Neuronal stem cell (in vitro differentiated cells): ENCODE data around the gene UBASH3B.
A peak's percentile ranks its signal among the peaks of the same experiment; 100 is the strongest.

Source experiments
- DNase-seq: peaks from one replicate; pipeline ENCODE4 v3.0.0-alpha.2; 2013; ENCODE audit warnings: low spot score
- H2AFZ ChIP-seq: one replicate; pipeline ENCODE4 v1.6.1; 2013; ENCODE audit warnings: mild to moderate bottlenecking, low read length, inconsistent platforms
- H2AK5ac ChIP-seq: 2 replicates; pipeline ENCODE4 v1.6.1; 2013; ENCODE audit warnings: low read depth, mild to moderate bottlenecking, inconsistent platforms, low read length, moderate library complexity, mixed read lengths
- H2BK120ac ChIP-seq: 2 replicates; pipeline ENCODE4 v1.6.1; 2013; ENCODE audit warnings: low read depth, mild to moderate bottlenecking, inconsistent platforms, low read length, moderate library complexity, mixed read lengths
- H2BK12ac ChIP-seq: one replicate; pipeline ENCODE4 v1.6.1; 2013; ENCODE audit warnings: low read length, inconsistent platforms
- H2BK15ac ChIP-seq: 2 replicates; pipeline ENCODE4 v1.6.1; 2013; ENCODE audit warnings: mild to moderate bottlenecking, low read length, inconsistent platforms, mixed read lengths
- H2BK5ac ChIP-seq: one replicate; pipeline ENCODE4 v1.6.1; 2013; ENCODE audit warnings: inconsistent platforms, mild to moderate bottlenecking, low read length, moderate library complexity
- H3K14ac ChIP-seq: one replicate; pipeline ENCODE4 v1.6.1; 2013; ENCODE audit warnings: low read length, inconsistent platforms
- H3K18ac ChIP-seq: 2 replicates; pipeline ENCODE4 v1.6.1; 2013; ENCODE audit warnings: low read length, inconsistent platforms
- H3K23ac ChIP-seq: 2 replicates; pipeline ENCODE4 v1.6.1; 2013; ENCODE audit warnings: low read depth, mild to moderate bottlenecking, mixed read lengths, low read length, inconsistent platforms; ENCODE audit not compliant: poor library complexity
- H3K27ac ChIP-seq: replicated peaks from 3 replicates; pipeline ENCODE4 v1.5.1; 2013; ENCODE audit warnings: low read length, inconsistent platforms
- H3K27me3 ChIP-seq, 3 experiments: 2 replicates each; pipeline ENCODE4 v1.6.1; 2013; ENCODE audit warnings: low read length in 3 of 3, mild to moderate bottlenecking in 2 of 3, inconsistent platforms in 1 of 3, low read depth in 1 of 3, mixed read lengths in 1 of 3, moderate library complexity in 1 of 3; ENCODE audit not compliant: control insufficient read depth in 3 of 3, insufficient read depth in 3 of 3
- H3K36me3 ChIP-seq, 2 donors: replicated peaks in 1 of 2; 2 replicates each; pipeline ENCODE4 v1.6.1; 2013; ENCODE audit warnings: low read length in 2 of 2; ENCODE audit not compliant: control insufficient read depth in 2 of 2, insufficient read depth in 2 of 2
- H3K4ac ChIP-seq: 2 replicates; pipeline ENCODE4 v1.6.1; 2013; ENCODE audit warnings: inconsistent platforms, mild to moderate bottlenecking, low read length, moderate library complexity
- H3K4me1 ChIP-seq, 2 donors: 1 replicate in 1 of 2; 2 replicates in 1 of 2; pipeline ENCODE4 v1.6.1; 2013; ENCODE audit warnings: low read length in 2 of 2, low read depth in 1 of 2; ENCODE audit not compliant: control insufficient read depth in 2 of 2, insufficient read depth in 1 of 2
- H3K4me2 ChIP-seq: one replicate; pipeline ENCODE4 v1.6.1; 2013; ENCODE audit warnings: mild to moderate bottlenecking, low read length, inconsistent platforms; ENCODE audit not compliant: insufficient read depth, poor library complexity, severe bottlenecking
- H3K4me3 ChIP-seq, 2 donors: 2 replicates each; pipeline ENCODE4 v1.5.1; 2013; ENCODE audit warnings: low read length in 2 of 2, mild to moderate bottlenecking in 2 of 2, inconsistent platforms in 1 of 2, moderate library complexity in 1 of 2
- H3K79me1 ChIP-seq: one replicate; pipeline ENCODE4 v1.6.1; 2013; ENCODE audit warnings: low read depth, mild to moderate bottlenecking, inconsistent platforms, low read length, moderate library complexity
- H3K9ac ChIP-seq: one replicate; pipeline ENCODE4 v1.6.1; 2013; ENCODE audit warnings: mild to moderate bottlenecking, low read depth, low read length, inconsistent platforms; ENCODE audit not compliant: poor library complexity
- H3K9me3 ChIP-seq, 2 donors: replicated peaks in 1 of 2; 2 replicates each; pipeline versions ENCODE3 to v1.6.1; 2013; ENCODE audit warnings: low read length in 2 of 2, mild to moderate bottlenecking in 2 of 2, inconsistent platforms in 1 of 2, low read depth in 1 of 2, mixed read lengths in 1 of 2, moderate library complexity in 1 of 2; ENCODE audit not compliant: control insufficient read depth in 2 of 2, insufficient read depth in 1 of 2
- H4K8ac ChIP-seq: one replicate; pipeline ENCODE4 v1.6.1; 2013; ENCODE audit warnings: low read depth, mild to moderate bottlenecking, inconsistent platforms, low read length, moderate library complexity
- H4K91ac ChIP-seq: one replicate; pipeline ENCODE4 v1.6.1; 2013; ENCODE audit warnings: low read length, low read depth, mild to moderate bottlenecking, inconsistent platforms; ENCODE audit not compliant: poor library complexity
- WGBS, 2 donors: extraction: QIAGEN DNeasy Blood & Tissue Kit; methylation state at CpG; one replicate each; pipeline ENCODE4 v1.1.7; 2013; ENCODE audit warnings: missing lambda C conversion rate in 2 of 2, mixed read lengths in 1 of 2; ENCODE audit not compliant: insufficient read length in 2 of 2, insufficient replicate concordance in 1 of 2; ENCODE audit errors: extremely low coverage in 2 of 2; 5-methylcytosine and 5-hydroxymethylcytosine counted together

The UBASH3B gene

GRCh38 chr11:122802876-122803275 is 147.4 kb downstream of the UBASH3B start:
- Histone ChIP-seq H3K4me3 (no peak overlapping the region), H2AK5ac (no peak overlapping the region), H3K79me1 (no peaks in the 10 kb centered on the region), H2BK120ac (no peak overlapping the region), H3K4me1 (peaks cover 3 to 4% of the 10 kb centered on the region in 2 donors), H2AFZ (no peak overlapping the region), H2BK12ac (no peak overlapping the region), H3K4me2 (no peak overlapping the region), H3K4ac (no peak overlapping the region), H3K27me3 (no peaks in the 10 kb centered on the region), H3K27ac (no peak overlapping the region), H2BK5ac (no peak overlapping the region), H4K91ac (no peak overlapping the region), H3K9me3 (no peaks in the 10 kb centered on the region), H3K9ac (no peak overlapping the region), H3K36me3 (peaks cover under 1 to 2% of the 10 kb centered on the region in 2 donors), H3K23ac (no peak overlapping the region), H3K14ac (no peak overlapping the region), H3K18ac (no peak overlapping the region), H2BK15ac (no peak overlapping the region), H4K8ac (no peak overlapping the region)
- DNase-seq = no peak
- WGBS, 2 donors = no CpG with 5 or more reads among the region's 5 CpGs

DNA sequence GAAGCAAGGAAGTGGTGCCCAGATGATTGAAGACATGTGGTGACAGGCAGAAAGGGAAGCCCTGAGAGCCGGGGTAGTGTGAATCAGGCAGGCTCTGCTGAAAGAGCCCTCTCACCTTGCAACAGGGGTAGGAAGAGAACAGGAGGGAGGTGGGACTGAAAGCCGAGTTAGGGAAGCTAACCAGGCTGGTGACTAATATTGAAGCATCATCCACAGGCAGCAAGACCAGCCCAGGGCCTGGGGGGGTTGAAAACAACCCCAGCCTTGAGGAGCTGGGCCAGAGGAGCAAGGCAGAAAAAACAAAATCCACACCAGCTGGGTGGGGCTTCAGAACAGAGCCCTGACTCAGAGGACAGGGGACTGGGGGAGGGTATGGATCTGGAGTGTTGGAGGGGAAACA is 147.8 kb downstream of the UBASH3B start:
- H3K4me1 ChIP-seq = peaks cover 3 to 4% of the 10 kb centered on the region in 2 donors
- no peak overlapping the region for H2BK5ac ChIP-seq
- DNase-seq = no peak
- no peak overlapping the region for H3K9ac ChIP-seq
- no peak overlapping the region for H3K27ac ChIP-seq
- no peak overlapping the region for H3K23ac ChIP-seq
- no CpG with 5 or more reads among the region's 2 CpGs for WGBS, 2 donors
- no peak overlapping the region for H2BK15ac ChIP-seq
- H4K91ac ChIP-seq = no peak overlapping the region
- no peaks in the 10 kb centered on the region for H3K27me3 ChIP-seq
- H3K14ac ChIP-seq = no peak overlapping the region
- no peak overlapping the region for H2AFZ ChIP-seq
- H3K9me3 ChIP-seq = no peaks in the 10 kb centered on the region
- no peaks in the 10 kb centered on the region for H3K79me1 ChIP-seq
- peak overlapping the region; percentile 13 for H3K18ac ChIP-seq
- H3K4me3 ChIP-seq = no peak overlapping the region
- H2AK5ac ChIP-seq = no peak overlapping the region
- H4K8ac ChIP-seq = no peak overlapping the region
- no peak overlapping the region for H3K4ac ChIP-seq
- H2BK12ac ChIP-seq = no peak overlapping the region
- H3K4me2 ChIP-seq = no peak overlapping the region
- no peak overlapping the region for H2BK120ac ChIP-seq
- peaks cover 0 to 2% of the 10 kb centered on the region in 2 donors for H3K36me3 ChIP-seq

DNA sequence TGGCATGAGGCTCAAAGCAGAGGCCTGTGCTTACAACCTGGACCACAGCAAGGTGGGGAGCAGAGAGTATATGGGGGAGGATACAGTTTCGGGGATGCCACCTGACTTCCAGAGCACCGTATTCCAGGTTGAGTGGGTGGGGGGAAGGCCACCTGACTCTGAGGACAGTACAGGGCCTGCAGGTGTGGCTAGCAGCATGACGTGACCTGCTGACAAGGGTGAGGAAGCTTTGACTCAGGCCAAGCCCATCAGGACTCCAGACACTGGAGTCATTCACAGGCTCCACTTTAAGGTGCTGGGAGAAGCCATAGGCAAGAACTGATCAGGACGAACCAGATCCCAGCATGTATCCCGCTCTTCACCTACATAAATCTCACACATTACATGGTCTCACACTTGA is 148.2 kb downstream of the UBASH3B start:
- Histone ChIP-seq H3K27me3 (no peaks in the 10 kb centered on the region), H2BK5ac (no peak overlapping the region), H3K18ac (peak overlapping the region; percentile 13), H3K27ac (no peak overlapping the region), H3K14ac (peak overlapping the region; percentile 11), H2AK5ac (no peak overlapping the region), H3K4me1 (peaks cover 3 to 4% of the 10 kb centered on the region in 2 donors), H2BK15ac (no peak overlapping the region), H4K8ac (no peak overlapping the region), H2BK120ac (no peak overlapping the region), H2AFZ (no peak overlapping the region), H3K9ac (no peak overlapping the region), H4K91ac (no peak overlapping the region), H3K4me3 (no peak overlapping the region), H3K9me3 (no peaks in the 10 kb centered on the region), H3K79me1 (no peaks in the 10 kb centered on the region), H3K23ac (no peak overlapping the region), H2BK12ac (no peak overlapping the region), H3K4ac (no peak overlapping the region), H3K36me3 (peaks cover 0 to 2% of the 10 kb centered on the region in 2 donors), H3K4me2 (no peak overlapping the region)
- no CpG with 5 or more reads among the region's 5 CpGs for WGBS, 2 donors
- DNase-seq = no peak

GRCh38 chr11:122804161-122804560 is 148.6 kb downstream of the UBASH3B start:
- DNase-seq = no peak
- Histone ChIP-seq H2BK120ac (no peak overlapping the region), H3K23ac (no peak overlapping the region), H3K18ac (no peak overlapping the region), H2AK5ac (no peak overlapping the region), H2BK5ac (no peak overlapping the region), H3K4ac (no peak overlapping the region), H3K36me3 (no peaks in the 10 kb centered on the region), H3K4me2 (no peak overlapping the region), H3K27ac (no peak overlapping the region), H3K27me3 (no peaks in the 10 kb centered on the region), H3K4me1 (peaks cover 3 to 4% of the 10 kb centered on the region in 2 donors), H3K79me1 (no peaks in the 10 kb centered on the region), H2BK12ac (no peak overlapping the region), H2AFZ (no peak overlapping the region), H3K9me3 (no peaks in the 10 kb centered on the region), H3K14ac (no peak overlapping the region), H4K8ac (no peak overlapping the region), H3K9ac (no peak overlapping the region), H2BK15ac (no peak overlapping the region), H4K91ac (no peak overlapping the region), H3K4me3 (no peak overlapping the region)
- no CpG with 5 or more reads among the region's 4 CpGs for WGBS, 2 donors
